Natural killer cell (primary cell): ENCODE data around the gene FADS6. TPM values are rescaled to one million over a fixed set of nuclear protein-coding genes. Genes with fewer than 3 reads are reported as not detected.

Experiments
- ATAC-seq, 3 donors: fragments of 150-1000 bp in 2 of 3; fragments of 200-7000 bp in 1 of 3; cut with Tn5 transposase; 1 replicate in 1 of 3; 2 replicates in 2 of 3; pipeline ENCODE4 v1.10.0; 2021; ENCODE audit warnings: mild to moderate bottlenecking in 2 of 3, moderate library complexity in 2 of 3
- DNase-seq, 2 donors: peaks; one replicate each; pipeline versions ENCODE4 v3.0.0 to v3.0.0-alpha.2; 2013 to 2021; ENCODE audit warnings: mixed read lengths in 1 of 2
- H3K27ac ChIP-seq: one replicate; pipeline ENCODE4 v1.5.1; 2013; ENCODE audit warnings: mild to moderate bottlenecking, low read length
- H3K27me3 ChIP-seq: one replicate; pipeline ENCODE4 v1.6.1; 2013; ENCODE audit warnings: low read length; ENCODE audit not compliant: control insufficient read depth, insufficient read depth
- H3K36me3 ChIP-seq: one replicate; pipeline ENCODE4 v1.6.1; 2013; ENCODE audit warnings: low read length; ENCODE audit not compliant: control insufficient read depth, insufficient read depth
- H3K4me1 ChIP-seq: one replicate; pipeline ENCODE4 v1.6.1; 2013; ENCODE audit warnings: low read length; ENCODE audit not compliant: control insufficient read depth, insufficient read depth
- H3K4me3 ChIP-seq: one replicate; pipeline ENCODE4 v1.5.1; 2013; ENCODE audit warnings: low read length
- H3K9me3 ChIP-seq: one replicate; pipeline ENCODE4 v1.6.1; 2013; ENCODE audit warnings: low read length; ENCODE audit not compliant: control insufficient read depth, insufficient read depth
- H3K27ac Mint-ChIP-seq, 2 donors: one replicate each; pipeline ENCODE4 v1.8.0; 2022; ENCODE audit warnings: mild to moderate bottlenecking in 2 of 2, mixed read lengths in 2 of 2, moderate library complexity in 1 of 2
- H3K27me3 Mint-ChIP-seq, 2 donors: one replicate each; pipeline ENCODE4 v1.8.0; 2022; ENCODE audit warnings: low read depth in 2 of 2, mixed read lengths in 2 of 2
- H3K36me3 Mint-ChIP-seq: one replicate; pipeline ENCODE4 v1.8.0; 2022; ENCODE audit warnings: mixed read lengths
- H3K4me1 Mint-ChIP-seq, 2 donors: one replicate each; pipeline ENCODE4 v1.8.0; 2022; ENCODE audit warnings: mixed read lengths in 2 of 2
- H3K4me3 Mint-ChIP-seq: one replicate; pipeline ENCODE4 v1.8.0; 2022; ENCODE audit warnings: mild to moderate bottlenecking, moderate library complexity, mixed read lengths
- H3K9me3 Mint-ChIP-seq, 2 donors: one replicate each; pipeline ENCODE4 v1.8.0; 2022; ENCODE audit warnings: mixed read lengths in 2 of 2
- WGBS: methylation state at CpG from one replicate; pipeline ENCODE4 v1.1.7; 2013; ENCODE audit warnings: missing lambda C conversion rate; ENCODE audit not compliant: insufficient coverage; 5-methylcytosine and 5-hydroxymethylcytosine counted together
- intact Hi-C: fragments of 100-400 bp; cut with micrococcal nuclease; formaldehyde crosslinking; loops from one replicate; pipeline ENCODE4 v1.14.2; 2022
- total RNA-seq, 4 donors: library from RNA; stranded (reverse); fragments of 120-200 nt in 1 of 4; gene quantifications; one replicate each; pipeline versions ENCODE4 v1.2.3 to v1.2.4, GENCODE V29; 2013 to 2022
- TF ChIP-seq, protein P1 (sequence below): fragments of 200-600 bp; IDR thresholded peaks from one replicate; pipeline ENCODE4 v1.8.0; 2022; ENCODE audit warnings: antibody characterized with exemption

Gene FADS6
- total RNA-seq, 3 donors from 2014 or later (not counting 1 experiment from before 2014, with no cell fraction given), result not detected

DNA sequence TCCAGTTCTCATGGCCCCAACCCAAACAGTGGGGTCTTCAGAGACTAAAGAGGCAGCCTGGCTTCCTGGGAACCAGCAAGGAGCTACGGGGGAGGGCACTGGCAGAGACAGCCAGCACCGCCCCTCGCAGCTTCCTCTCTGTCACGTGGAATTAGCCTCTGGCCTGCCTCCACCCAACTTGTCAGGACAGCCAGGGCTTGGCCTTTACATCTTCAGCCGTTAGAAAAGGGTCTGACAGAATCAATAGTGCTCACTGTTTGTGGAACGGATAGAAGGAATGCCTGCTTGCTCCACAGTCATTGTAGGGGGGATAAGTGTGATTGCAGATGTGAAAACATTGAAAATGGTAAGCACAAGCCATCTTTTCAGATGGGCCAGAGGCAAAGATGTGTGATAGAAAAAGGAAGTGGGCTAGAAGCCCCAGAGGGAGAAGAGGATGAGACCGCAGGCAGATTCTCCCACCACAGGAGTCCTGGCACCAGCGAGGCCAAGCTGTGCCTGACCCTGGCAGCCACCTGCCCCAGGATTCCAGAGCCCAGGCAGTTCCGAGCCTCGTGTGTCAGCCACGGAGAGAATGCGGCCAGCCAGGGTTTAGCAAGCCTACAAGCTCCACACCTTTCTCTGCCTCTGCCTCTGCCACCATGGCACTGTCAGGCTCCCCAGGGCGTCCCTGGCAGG is 52.3 kb downstream of the FADS6 start:
- intact Hi-C loops, result no loop called here
- no peaks in the 10 kb centered on the region for H3K9me3 ChIP-seq
- peaks cover 23% of the 10 kb centered on the region for H3K4me1 ChIP-seq
- no peak for DNase-seq
- Mint-ChIP-seq H3K4me3 (peak overlapping the region; percentile 5), H3K9me3 (no peaks in the 10 kb centered on the region), H3K27ac (no peak overlapping the region), H3K27me3 (peaks cover 0 to 10% of the 10 kb centered on the region in 2 donors), H3K4me1 (peaks cover 8 to 18% of the 10 kb centered on the region in 2 donors), H3K36me3 (no peaks in the 10 kb centered on the region)
- H3K27ac ChIP-seq, result no peak overlapping the region
- ATAC-seq, result no peak
- H3K27me3 ChIP-seq, result peaks cover 3% of the 10 kb centered on the region
- H3K36me3 ChIP-seq, result peaks cover 4% of the 10 kb centered on the region
- TF ChIP-seq, protein P1, sequence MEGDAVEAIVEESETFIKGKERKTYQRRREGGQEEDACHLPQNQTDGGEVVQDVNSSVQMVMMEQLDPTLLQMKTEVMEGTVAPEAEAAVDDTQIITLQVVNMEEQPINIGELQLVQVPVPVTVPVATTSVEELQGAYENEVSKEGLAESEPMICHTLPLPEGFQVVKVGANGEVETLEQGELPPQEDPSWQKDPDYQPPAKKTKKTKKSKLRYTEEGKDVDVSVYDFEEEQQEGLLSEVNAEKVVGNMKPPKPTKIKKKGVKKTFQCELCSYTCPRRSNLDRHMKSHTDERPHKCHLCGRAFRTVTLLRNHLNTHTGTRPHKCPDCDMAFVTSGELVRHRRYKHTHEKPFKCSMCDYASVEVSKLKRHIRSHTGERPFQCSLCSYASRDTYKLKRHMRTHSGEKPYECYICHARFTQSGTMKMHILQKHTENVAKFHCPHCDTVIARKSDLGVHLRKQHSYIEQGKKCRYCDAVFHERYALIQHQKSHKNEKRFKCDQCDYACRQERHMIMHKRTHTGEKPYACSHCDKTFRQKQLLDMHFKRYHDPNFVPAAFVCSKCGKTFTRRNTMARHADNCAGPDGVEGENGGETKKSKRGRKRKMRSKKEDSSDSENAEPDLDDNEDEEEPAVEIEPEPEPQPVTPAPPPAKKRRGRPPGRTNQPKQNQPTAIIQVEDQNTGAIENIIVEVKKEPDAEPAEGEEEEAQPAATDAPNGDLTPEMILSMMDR, result no peak
- WGBS, result 32% methylated on average over 13 of the region's 13 CpGs
- H3K4me3 ChIP-seq, result no peak overlapping the region

DNA sequence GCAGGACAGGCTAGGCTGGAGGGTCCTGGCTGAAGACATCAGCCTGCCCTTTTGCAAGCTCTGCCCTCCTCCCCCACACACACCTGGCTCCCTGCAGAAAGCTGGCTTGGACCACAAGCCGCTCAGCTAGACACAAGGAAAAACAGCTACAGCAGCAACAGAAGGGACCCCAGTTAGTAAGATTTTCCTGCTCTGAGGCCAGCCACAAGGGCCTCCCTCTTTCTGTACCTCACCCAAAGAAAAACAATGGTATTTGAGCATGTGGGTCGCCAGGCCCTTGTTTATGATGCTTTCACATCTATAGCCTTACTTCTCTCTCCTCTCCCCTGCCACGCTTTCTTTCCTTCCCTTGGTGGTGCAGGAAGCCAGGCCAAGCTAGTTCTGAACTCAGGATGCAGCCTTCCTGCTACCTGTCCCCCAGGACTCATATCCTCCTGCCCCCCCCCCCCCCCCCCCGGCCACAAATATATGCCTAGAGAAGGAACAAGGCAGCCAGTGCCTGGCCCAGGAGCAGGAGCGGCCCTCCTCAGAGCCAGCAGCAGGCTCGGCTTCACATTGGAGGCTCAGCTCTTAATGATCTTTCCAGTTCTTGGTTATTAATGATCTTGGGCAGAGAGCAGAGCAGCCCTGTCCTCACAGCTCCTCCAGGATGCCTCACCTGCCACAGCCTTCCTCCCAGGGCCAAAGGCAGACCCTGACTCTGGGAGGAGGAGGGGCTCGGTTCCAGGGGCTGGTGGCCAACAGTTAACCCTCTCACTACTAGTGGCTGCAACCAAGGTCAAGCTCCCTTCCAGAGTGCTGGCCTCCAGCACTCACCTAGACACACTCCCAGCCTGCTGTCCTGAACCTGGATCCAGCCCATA is 53.2 kb downstream of the FADS6 start:
- DNase-seq, result no peak
- Histone ChIP-seq H3K4me3 (no peak overlapping the region), H3K4me1 (peaks cover 23% of the 10 kb centered on the region), H3K27ac (no peak overlapping the region), H3K9me3 (no peaks in the 10 kb centered on the region), H3K27me3 (peaks cover 3% of the 10 kb centered on the region), H3K36me3 (peaks cover 4% of the 10 kb centered on the region)
- Mint-ChIP-seq H3K27me3 (peaks cover 0 to 10% of the 10 kb centered on the region in 2 donors), H3K4me3 (no peak overlapping the region), H3K27ac (no peak overlapping the region), H3K9me3 (no peaks in the 10 kb centered on the region), H3K4me1 (peaks cover 8 to 18% of the 10 kb centered on the region in 2 donors), H3K36me3 (no peaks in the 10 kb centered on the region)
- TF ChIP-seq, protein P1, result no peak
- WGBS, result 90% methylated on average over 6 of the region's 7 CpGs
- intact Hi-C loops, result no loop called here
- no peak for ATAC-seq

DNA sequence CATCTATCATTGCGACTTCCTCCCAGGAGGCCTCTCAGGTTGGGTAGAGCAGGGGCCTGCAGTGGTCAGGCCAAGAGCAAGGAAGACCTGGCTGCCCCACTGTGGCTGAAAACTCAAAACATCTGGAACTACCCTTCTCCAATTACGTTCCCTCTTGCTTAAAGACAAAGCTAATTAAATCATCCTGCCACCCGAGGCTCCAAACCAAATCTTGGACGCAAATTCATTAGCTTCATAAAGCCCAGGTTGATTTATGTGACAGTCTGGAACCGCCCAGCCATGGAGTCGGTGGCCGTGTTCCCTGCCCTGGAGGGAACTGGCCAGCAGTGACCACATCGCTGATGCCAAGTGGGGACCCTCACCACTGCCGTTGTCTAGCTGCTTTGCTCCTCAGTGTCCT is 55.2 kb downstream of the FADS6 start:
- DNase-seq, result no peak
- Histone ChIP-seq H3K4me3 (no peak overlapping the region), H3K27ac (no peak overlapping the region), H3K9me3 (no peaks in the 10 kb centered on the region), H3K36me3 (peaks cover 4% of the 10 kb centered on the region), H3K4me1 (peaks cover 37% of the 10 kb centered on the region), H3K27me3 (peaks cover 3% of the 10 kb centered on the region)
- Mint-ChIP-seq H3K4me1 (peaks cover 8 to 24% of the 10 kb centered on the region in 2 donors), H3K9me3 (no peaks in the 10 kb centered on the region), H3K27ac (no peak overlapping the region), H3K36me3 (no peaks in the 10 kb centered on the region), H3K4me3 (no peak overlapping the region), H3K27me3 (no peaks in the 10 kb centered on the region)
- ATAC-seq, result no peak
- intact Hi-C loops, result no loop called here
- TF ChIP-seq, protein P1, result no peak
- 93% methylated on average over 9 of the region's 9 CpGs for WGBS
